SK-N-SH treated with all-trans-retinoic acid at 6 μM for 48 hours (cell line): ENCODE results near the gene TPSD1.

Experiments
- ATAC-seq: fragments of 200-7000 bp; cut with Tn5 transposase; 3 replicates; pipeline ENCODE4 v1.9.1; 2020; ENCODE audit warnings: mild to moderate bottlenecking, moderate library complexity
- ARNTL ChIP-seq: fragments of 450-650 bp; formaldehyde crosslinking; IDR thresholded peaks from 2 replicates; pipeline ENCODE4 v1.5.0; 2020; ENCODE audit warnings: low read depth, mild to moderate bottlenecking, moderate library complexity, borderline replicate concordance
- BACH2 ChIP-seq: fragments of 250-450 bp; sonication (Bioruptor Pico); IDR thresholded peaks from 2 replicates; pipeline ENCODE4 v1.9.0; 2021; ENCODE audit warnings: mild to moderate bottlenecking, borderline replicate concordance
- CSDC2 ChIP-seq: fragments of 250-450 bp; sonication (Bioruptor Pico); IDR thresholded peaks from 2 replicates; pipeline ENCODE4 v1.5.0; 2020; ENCODE audit warnings: mild to moderate bottlenecking, moderate library complexity
- ESRRG ChIP-seq: fragments of 250-450 bp; sonication (Bioruptor Pico); IDR thresholded peaks from 2 replicates; pipeline ENCODE4 v1.6.1; 2021; ENCODE audit warnings: mild to moderate bottlenecking
- GLIS3 ChIP-seq: fragments of 250-450 bp; sonication (Bioruptor Pico); IDR thresholded peaks from 2 replicates; pipeline ENCODE4 v1.5.0; 2020; ENCODE audit warnings: mild to moderate bottlenecking, moderate library complexity
- OSR1 ChIP-seq: fragments of 250-450 bp; sonication (Bioruptor Pico); IDR thresholded peaks from 2 replicates; pipeline ENCODE4 v1.8.0; 2022; ENCODE audit warnings: moderate library complexity, mild to moderate bottlenecking, inconsistent platforms
- PPARA ChIP-seq: fragments of 250-450 bp; sonication (Bioruptor Pico); IDR thresholded peaks from 2 replicates; pipeline ENCODE4 v1.5.0; 2020; ENCODE audit warnings: mild to moderate bottlenecking, borderline replicate concordance
- RARB ChIP-seq: fragments of 250-450 bp; sonication (Bioruptor Pico); IDR thresholded peaks from 2 replicates; pipeline ENCODE4 v1.8.0; 2021; ENCODE audit warnings: mild to moderate bottlenecking, moderate library complexity
- TCF4 ChIP-seq: fragments of 250-450 bp; sonication (Bioruptor Pico); IDR thresholded peaks from 2 replicates; pipeline ENCODE4 v1.8.0; 2021; ENCODE audit warnings: mild to moderate bottlenecking, moderate library complexity, borderline replicate concordance
- TOX ChIP-seq: fragments of 250-450 bp; sonication (Bioruptor Pico); IDR thresholded peaks from 2 replicates; pipeline ENCODE4 v1.8.0; 2021; ENCODE audit warnings: mild to moderate bottlenecking, moderate library complexity, borderline replicate concordance
- ZC3H10 ChIP-seq: fragments of 250-450 bp; sonication (Bioruptor Pico); IDR thresholded peaks from 2 replicates; pipeline ENCODE4 v1.5.1; 2021; ENCODE audit warnings: mild to moderate bottlenecking, moderate library complexity
- ZFP3 ChIP-seq: fragments of 250-450 bp; sonication (Bioruptor Pico); IDR thresholded peaks from 2 replicates; pipeline ENCODE4 v1.5.0; 2020; ENCODE audit warnings: mild to moderate bottlenecking, moderate library complexity
- ZFP30 ChIP-seq: fragments of 450-650 bp; formaldehyde crosslinking; IDR thresholded peaks from 2 replicates; pipeline ENCODE4 v1.5.0; 2022; ENCODE audit warnings: mild to moderate bottlenecking, moderate library complexity
- ZNF70 ChIP-seq: fragments of 450-650 bp; formaldehyde crosslinking; IDR thresholded peaks from 2 replicates; pipeline ENCODE4 v1.5.0; 2020; ENCODE audit warnings: mild to moderate bottlenecking, moderate library complexity
- ZNF8 ChIP-seq: fragments of 450-650 bp; formaldehyde crosslinking; IDR thresholded peaks from 2 replicates; pipeline ENCODE4 v1.5.0; 2020; ENCODE audit warnings: mild to moderate bottlenecking, moderate library complexity
- TF ChIP-seq, protein P1 (sequence below): fragments of 250-450 bp; sonication (Bioruptor Pico); IDR thresholded peaks from 2 replicates; pipeline ENCODE4 v1.5.1; 2020; ENCODE audit warnings: low read depth, mild to moderate bottlenecking, moderate library complexity
- TF ChIP-seq, protein P2 (sequence below): fragments of 250-450 bp; sonication (Bioruptor Pico); IDR thresholded peaks from 2 replicates; pipeline ENCODE4 v1.5.1; 2021; ENCODE audit warnings: mild to moderate bottlenecking, moderate library complexity
- TF ChIP-seq, protein P3 (sequence below): fragments of 250-450 bp; sonication (Bioruptor Pico); IDR thresholded peaks from 2 replicates; pipeline ENCODE4 v1.8.0; 2020; ENCODE audit warnings: mild to moderate bottlenecking, moderate library complexity, borderline replicate concordance
- TF ChIP-seq, protein P4 (sequence below): fragments of 250-450 bp; sonication (Bioruptor Pico); IDR thresholded peaks from 2 replicates; pipeline ENCODE4 v1.8.0; 2021; ENCODE audit warnings: low read depth, mild to moderate bottlenecking, moderate library complexity, borderline replicate concordance

The TPSD1 gene

DNA sequence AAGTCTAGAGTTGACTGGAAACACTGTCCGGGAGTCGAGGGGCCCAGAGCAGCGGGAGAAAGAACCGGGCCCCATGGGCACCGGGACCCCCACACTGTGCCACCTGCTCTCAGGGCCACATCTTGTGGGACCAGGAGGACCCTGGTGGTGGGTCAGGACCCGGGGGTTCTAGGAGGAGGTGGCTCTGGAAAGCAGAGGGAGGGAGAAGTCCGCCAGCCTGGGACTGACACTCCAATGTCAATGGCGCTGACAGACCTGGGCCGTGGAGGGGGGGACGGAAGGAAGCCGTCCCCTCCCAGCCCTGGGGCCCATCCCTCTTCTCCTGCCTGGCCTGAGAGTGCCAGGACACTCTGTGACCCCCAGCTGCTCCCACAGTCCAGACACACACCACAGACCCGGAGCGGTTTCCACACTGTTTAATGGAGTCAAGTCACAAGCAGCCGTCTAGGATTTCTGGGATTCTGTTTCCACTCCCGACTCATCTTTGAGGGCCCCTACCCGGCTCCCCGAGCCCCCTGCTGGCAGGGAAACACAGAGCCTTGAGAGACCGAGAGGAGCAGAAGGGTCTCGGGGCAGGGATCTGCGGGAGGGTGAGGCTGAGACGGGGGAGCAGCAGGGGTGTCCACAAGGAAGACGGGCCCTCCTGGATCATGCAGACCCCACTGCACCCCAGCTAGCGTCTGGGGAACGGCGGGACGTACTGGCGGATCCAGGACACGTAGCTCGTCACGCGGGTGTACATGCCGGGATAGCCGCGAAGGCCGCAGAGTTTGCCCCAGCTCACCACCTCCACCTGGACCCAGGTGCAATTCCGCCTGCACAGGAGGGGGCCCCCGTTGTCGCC is 30.0 kb downstream of the TPSD1 start:
- TF ChIP-seq ZFP30 (CRISPR knock-in tag), result no peak
- TF ChIP-seq, protein P1, sequence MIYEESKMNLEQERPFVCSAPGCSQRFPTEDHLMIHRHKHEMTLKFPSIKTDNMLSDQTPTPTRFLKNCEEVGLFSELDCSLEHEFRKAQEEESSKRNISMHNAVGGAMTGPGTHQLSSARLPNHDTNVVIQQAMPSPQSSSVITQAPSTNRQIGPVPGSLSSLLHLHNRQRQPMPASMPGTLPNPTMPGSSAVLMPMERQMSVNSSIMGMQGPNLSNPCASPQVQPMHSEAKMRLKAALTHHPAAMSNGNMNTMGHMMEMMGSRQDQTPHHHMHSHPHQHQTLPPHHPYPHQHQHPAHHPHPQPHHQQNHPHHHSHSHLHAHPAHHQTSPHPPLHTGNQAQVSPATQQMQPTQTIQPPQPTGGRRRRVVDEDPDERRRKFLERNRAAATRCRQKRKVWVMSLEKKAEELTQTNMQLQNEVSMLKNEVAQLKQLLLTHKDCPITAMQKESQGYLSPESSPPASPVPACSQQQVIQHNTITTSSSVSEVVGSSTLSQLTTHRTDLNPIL (CRISPR knock-in tag), result no peak
- TF ChIP-seq BACH2 (CRISPR knock-in tag), result no peak
- ATAC-seq, result no peak

DNA sequence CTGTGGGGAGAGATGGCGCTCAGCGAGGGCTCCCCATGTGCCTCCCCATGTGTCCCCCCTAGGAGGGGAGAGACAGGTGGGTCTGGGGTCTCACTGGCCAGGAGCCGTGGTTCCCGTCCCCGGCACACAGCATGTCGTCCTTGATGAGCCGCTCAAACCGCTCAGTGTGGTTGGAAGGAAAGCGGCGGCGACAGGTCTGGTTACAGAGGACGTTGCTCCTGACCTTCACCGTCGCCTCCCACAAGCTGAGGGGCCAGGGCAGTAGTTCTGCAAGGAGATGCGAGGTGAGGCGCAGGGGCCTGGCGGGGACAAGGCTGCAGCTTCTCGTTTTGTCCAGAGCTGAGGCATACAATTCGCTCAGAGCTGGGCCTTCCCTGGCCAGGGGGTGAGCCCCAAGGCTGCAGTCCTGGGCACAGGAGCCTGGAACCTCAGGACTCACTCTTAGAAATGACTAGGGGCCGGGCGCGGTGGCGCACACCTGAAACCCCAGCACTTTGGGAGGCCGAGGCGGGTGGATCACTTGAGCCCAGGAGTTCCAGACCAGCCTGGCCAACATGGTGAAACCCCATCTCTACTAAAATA is 30.7 kb downstream of the TPSD1 start:
- TF ChIP-seq, protein P2, sequence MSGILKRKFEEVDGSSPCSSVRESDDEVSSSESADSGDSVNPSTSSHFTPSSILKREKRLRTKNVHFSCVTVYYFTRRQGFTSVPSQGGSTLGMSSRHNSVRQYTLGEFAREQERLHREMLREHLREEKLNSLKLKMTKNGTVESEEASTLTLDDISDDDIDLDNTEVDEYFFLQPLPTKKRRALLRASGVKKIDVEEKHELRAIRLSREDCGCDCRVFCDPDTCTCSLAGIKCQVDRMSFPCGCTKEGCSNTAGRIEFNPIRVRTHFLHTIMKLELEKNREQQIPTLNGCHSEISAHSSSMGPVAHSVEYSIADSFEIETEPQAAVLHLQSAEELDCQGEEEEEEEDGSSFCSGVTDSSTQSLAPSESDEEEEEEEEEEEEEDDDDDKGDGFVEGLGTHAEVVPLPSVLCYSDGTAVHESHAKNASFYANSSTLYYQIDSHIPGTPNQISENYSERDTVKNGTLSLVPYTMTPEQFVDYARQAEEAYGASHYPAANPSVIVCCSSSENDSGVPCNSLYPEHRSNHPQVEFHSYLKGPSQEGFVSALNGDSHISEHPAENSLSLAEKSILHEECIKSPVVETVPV (CRISPR knock-in tag), result no peak
- ATAC-seq, result no peak

DNA sequence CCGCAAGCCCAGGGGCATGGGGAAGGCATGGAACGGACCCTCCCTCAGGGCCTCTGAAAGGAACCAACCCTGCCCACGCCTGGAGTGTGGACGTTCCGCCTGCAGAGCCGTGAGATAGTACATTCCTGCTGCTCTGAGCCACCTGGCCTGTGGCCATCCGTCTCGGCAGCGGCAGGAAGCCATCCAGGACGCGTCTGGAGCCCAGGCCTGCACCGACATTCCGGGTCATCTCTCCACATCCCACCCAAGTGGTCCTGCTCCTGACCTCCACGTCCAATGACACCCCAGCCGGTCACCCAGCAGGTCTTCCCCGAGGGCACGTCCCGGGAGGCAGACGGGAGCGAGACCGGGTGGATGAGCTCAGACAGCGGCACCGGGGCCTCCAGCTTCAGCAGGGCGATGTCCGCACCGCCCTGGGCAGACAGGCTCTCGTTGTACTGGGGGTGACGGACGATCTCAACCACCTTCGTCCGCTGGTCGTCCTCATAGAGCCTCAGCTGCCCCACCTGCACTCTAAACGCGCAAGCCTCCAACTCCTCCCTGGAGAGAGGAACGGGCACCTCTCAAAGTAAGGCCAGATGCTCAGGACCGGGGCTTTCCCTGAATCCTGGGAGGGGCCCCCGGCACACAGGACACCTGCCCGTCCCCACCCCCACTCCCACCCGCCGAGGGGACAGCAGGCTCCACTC is 32.3 kb downstream of the TPSD1 start:
- TF ChIP-seq GLIS3 (CRISPR knock-in tag), result no peak
- TF ChIP-seq, protein P3, sequence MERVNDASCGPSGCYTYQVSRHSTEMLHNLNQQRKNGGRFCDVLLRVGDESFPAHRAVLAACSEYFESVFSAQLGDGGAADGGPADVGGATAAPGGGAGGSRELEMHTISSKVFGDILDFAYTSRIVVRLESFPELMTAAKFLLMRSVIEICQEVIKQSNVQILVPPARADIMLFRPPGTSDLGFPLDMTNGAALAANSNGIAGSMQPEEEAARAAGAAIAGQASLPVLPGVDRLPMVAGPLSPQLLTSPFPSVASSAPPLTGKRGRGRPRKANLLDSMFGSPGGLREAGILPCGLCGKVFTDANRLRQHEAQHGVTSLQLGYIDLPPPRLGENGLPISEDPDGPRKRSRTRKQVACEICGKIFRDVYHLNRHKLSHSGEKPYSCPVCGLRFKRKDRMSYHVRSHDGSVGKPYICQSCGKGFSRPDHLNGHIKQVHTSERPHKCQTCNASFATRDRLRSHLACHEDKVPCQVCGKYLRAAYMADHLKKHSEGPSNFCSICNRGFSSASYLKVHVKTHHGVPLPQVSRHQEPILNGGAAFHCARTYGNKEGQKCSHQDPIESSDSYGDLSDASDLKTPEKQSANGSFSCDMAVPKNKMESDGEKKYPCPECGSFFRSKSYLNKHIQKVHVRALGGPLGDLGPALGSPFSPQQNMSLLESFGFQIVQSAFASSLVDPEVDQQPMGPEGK, result no peak
- TF ChIP-seq, protein P4, sequence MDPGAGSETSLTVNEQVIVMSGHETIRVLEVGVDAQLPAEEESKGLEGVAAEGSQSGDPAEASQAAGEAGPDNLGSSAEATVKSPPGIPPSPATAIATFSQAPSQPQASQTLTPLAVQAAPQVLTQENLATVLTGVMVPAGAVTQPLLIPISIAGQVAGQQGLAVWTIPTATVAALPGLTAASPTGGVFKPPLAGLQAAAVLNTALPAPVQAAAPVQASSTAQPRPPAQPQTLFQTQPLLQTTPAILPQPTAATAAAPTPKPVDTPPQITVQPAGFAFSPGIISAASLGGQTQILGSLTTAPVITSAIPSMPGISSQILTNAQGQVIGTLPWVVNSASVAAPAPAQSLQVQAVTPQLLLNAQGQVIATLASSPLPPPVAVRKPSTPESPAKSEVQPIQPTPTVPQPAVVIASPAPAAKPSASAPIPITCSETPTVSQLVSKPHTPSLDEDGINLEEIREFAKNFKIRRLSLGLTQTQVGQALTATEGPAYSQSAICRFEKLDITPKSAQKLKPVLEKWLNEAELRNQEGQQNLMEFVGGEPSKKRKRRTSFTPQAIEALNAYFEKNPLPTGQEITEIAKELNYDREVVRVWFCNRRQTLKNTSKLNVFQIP (CRISPR knock-in tag), result no peak
- TF ChIP-seq RARB (CRISPR knock-in tag), result no peak
- no peak for TF ChIP-seq ZNF70
- no peak for TF ChIP-seq BACH2 (CRISPR knock-in tag)
- TF ChIP-seq ZFP30 (CRISPR knock-in tag), result no peak
- TF ChIP-seq, protein P2 (CRISPR knock-in tag), result no peak
- TF ChIP-seq ZC3H10 (CRISPR knock-in tag), result no peak
- TF ChIP-seq ESRRG (CRISPR knock-in tag), result no peak
- TF ChIP-seq ZFP3 (CRISPR knock-in tag), result no peak
- TF ChIP-seq ARNTL (CRISPR knock-in tag), result no peak
- no peak for TF ChIP-seq PPARA (CRISPR knock-in tag)
- no peak for TF ChIP-seq TOX (CRISPR knock-in tag)
- TF ChIP-seq CSDC2 (CRISPR knock-in tag), result no peak
- TF ChIP-seq OSR1 (CRISPR knock-in tag), result no peak
- TF ChIP-seq, all 23 proteins: peak for 0
- ATAC-seq, result peak; percentile 68

DNA sequence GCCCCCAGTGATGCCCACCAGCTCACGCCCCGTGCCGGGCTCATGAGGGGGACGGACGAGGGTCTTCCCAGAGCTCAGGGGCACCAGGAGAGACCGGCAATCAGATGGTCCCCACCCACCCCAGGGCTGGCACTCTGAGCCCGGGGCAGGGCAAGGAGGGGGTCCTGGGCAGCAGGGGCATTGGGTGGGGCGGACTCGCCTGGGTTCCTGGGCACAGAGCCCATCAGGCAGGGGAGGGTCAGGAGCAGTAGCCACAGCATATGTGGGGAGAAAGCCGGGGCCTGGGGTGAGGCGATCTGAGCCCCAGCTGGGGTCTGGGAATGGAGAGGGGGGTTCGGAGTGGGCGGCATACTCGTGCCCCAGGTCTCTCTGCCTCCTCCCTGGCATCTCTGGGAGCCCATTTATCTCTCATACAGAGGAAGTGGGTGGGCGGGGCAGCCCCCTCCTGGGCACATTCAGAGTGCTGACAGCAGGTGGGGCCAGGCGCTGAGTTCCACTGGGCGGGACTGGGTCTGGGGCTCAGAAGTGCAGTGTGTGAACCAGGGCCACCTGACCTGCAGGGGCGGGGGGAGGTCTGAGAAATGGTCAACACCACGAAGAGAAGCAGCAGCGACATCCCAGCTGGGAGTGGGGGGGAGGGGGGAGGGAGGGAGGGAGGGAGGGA is 33.1 kb downstream of the TPSD1 start:
- ATAC-seq, result no peak
- no peak for TF ChIP-seq ZFP30 (CRISPR knock-in tag)
- TF ChIP-seq ZNF8, result no peak
- TF ChIP-seq, protein P4 (CRISPR knock-in tag), result no peak
- TF ChIP-seq, protein P3, result no peak
- no peak for TF ChIP-seq GLIS3 (CRISPR knock-in tag)
- no peak for TF ChIP-seq ESRRG (CRISPR knock-in tag)
- TF ChIP-seq TCF4 (CRISPR knock-in tag), result no peak
